ENCODE data around the gene UGT2B17. TPM values are rescaled to one million over a fixed set of nuclear protein-coding genes. Genes with fewer than 3 reads are reported as not detected.
"Not testable (repeated sequence)": the region's sequence is repeated elsewhere in the genome, so short reads cannot be mapped to it uniquely, and the experiment has no call there.

Gene UGT2B17
- total and polyA plus RNA-seq, 2 experiments from 2014 or later, result not detected

GRCh38 chr4:68591204-68591603 lies 15.1 kb upstream of the UGT2B17 start:
- DNase-seq (ENCODE audit: low read depth in 1 of 2, low spot score in 1 of 2), result no peak
- Histone ChIP-seq H3K27me3 (no peaks in the 10 kb centered on the region), H3K27ac (no peak overlapping the region)

GRCh38 chr4:68589790-68590189 lies 13.7 kb upstream of the UGT2B17 start:
- no peaks in the 10 kb centered on the region for H3K36me3 ChIP-seq
- no peak overlapping the region for H3K4me3 ChIP-seq
- H3K9me3 ChIP-seq (ENCODE audit: low read depth), result no peaks in the 10 kb centered on the region
- no peak overlapping the region for H3K27ac ChIP-seq
- no peaks in the 10 kb centered on the region for H3K27me3 ChIP-seq
- no peak for TF ChIP-seq CTCF (IDR thresholded peaks at IDR 0.05; ENCODE audit: low read depth, low read length)
- no peaks in the 10 kb centered on the region for H3K4me1 ChIP-seq (ENCODE audit: low read depth)
- DNase-seq (ENCODE audit: low read depth in 1 of 2, low spot score in 1 of 2), result peak in 1 of 2 donors; percentile 2

More at GRCh38 chr4:68591204-68591603, 15.1 kb upstream of the UGT2B17 start:
- Histone ChIP-seq H3K9me3 (ENCODE audit: low read depth) (no peaks in the 10 kb centered on the region), H3K4me3 (no peak overlapping the region), H3K36me3 (no peaks in the 10 kb centered on the region), H3K4me1 (ENCODE audit: low read depth) (no peaks in the 10 kb centered on the region)
- TF ChIP-seq CTCF (IDR thresholded peaks at IDR 0.05; ENCODE audit: low read depth, low read length), result no peak

- no peaks in the 10 kb centered on the region for H3K4me1 ChIP-seq (ENCODE audit: low read depth)
Observed at GRCh38 chr4:68582339-68582717, 6.2 kb upstream of the UGT2B17 start.

GRCh38 chr4:68581383-68582338 lies 5.5 kb upstream of the UGT2B17 start:
- H3K27me3 ChIP-seq, result no peaks in the 10 kb centered on the region
- H3K4me1 ChIP-seq (ENCODE audit: low read depth), result no peaks in the 10 kb centered on the region
- no peak for DNase-seq (ENCODE audit: low read depth in 1 of 2, low spot score in 1 of 2)
- no peak overlapping the region for H3K27ac ChIP-seq
- H3K9me3 ChIP-seq (ENCODE audit: low read depth), result no peaks in the 10 kb centered on the region
- no peaks in the 10 kb centered on the region for H3K36me3 ChIP-seq
- no peak overlapping the region for H3K4me3 ChIP-seq
- TF ChIP-seq CTCF (IDR thresholded peaks at IDR 0.05; ENCODE audit: low read depth, low read length), result no peak

More at GRCh38 chr4:68582339-68582717, 6.2 kb upstream of the UGT2B17 start:
- Histone ChIP-seq H3K27me3 (no peaks in the 10 kb centered on the region), H3K36me3 (no peaks in the 10 kb centered on the region), H3K9me3 (ENCODE audit: low read depth) (no peaks in the 10 kb centered on the region), H3K27ac (no peak overlapping the region), H3K4me3 (no peak overlapping the region)
- DNase-seq (ENCODE audit: low read depth in 1 of 2, low spot score in 1 of 2), result no peak
- TF ChIP-seq CTCF (IDR thresholded peaks at IDR 0.05; ENCODE audit: low read depth, low read length), result no peak

GRCh38 chr4:68577590-68577989 lies 1.5 kb upstream of the UGT2B17 start:
- no peak for TF ChIP-seq CTCF (IDR thresholded peaks at IDR 0.05; ENCODE audit: low read depth, low read length)
- H3K27ac ChIP-seq, result no peak overlapping the region
- H3K4me3 ChIP-seq, result no peak overlapping the region
- H3K4me1 ChIP-seq (ENCODE audit: low read depth), result no peaks in the 10 kb centered on the region
- H3K9me3 ChIP-seq (ENCODE audit: low read depth), result no peaks in the 10 kb centered on the region
- H3K27me3 ChIP-seq, result no peaks in the 10 kb centered on the region
- no peak for DNase-seq (ENCODE audit: low read depth in 1 of 2, low spot score in 1 of 2)
- H3K36me3 ChIP-seq, result no peaks in the 10 kb centered on the region

GRCh38 chr4:68575636-68576035 lies 486 bp downstream of the UGT2B17 start:
- not testable (repeated sequence) for H3K9me3 ChIP-seq (ENCODE audit: low read depth); DNase-seq (ENCODE audit: low read depth in 1 of 2, low spot score in 1 of 2); H3K4me3 ChIP-seq; H3K27me3 ChIP-seq; H3K36me3 ChIP-seq; H3K27ac ChIP-seq; H3K4me1 ChIP-seq (ENCODE audit: low read depth)

Measured in cardiac muscle cell (in vitro differentiated cells and primary cell).